Endothelial cell of umbilical vein (primary cell): Measurements from ENCODE around the gene LRRK1.

ENCODE experiments used
- CTCF ChIP-seq, 2 donors: IDR thresholded peaks; 1 replicate in 1 of 2; 2 replicates in 1 of 2; pipeline ENCODE4 v1.5.1; 2011; ENCODE audit warnings: low read length in 2 of 2, mild to moderate bottlenecking in 2 of 2, moderate library complexity in 2 of 2, control low read depth in 1 of 2, inconsistent platforms in 1 of 2, low read depth in 1 of 2; ENCODE audit not compliant: insufficient read depth in 1 of 2; ENCODE audit errors: extremely low read depth in 1 of 2
- EZH2 ChIP-seq: IDR thresholded peaks from 2 replicates; pipeline ENCODE4 v1.6.1; 2012; ENCODE audit warnings: borderline replicate concordance, low read depth, mild to moderate bottlenecking, moderate library complexity, low read length, inconsistent platforms; ENCODE audit not compliant: severe bottlenecking
- JUN ChIP-seq: IDR thresholded peaks from 2 replicates; pipeline ENCODE4 v1.6.1; 2011; ENCODE audit warnings: borderline replicate concordance, low read depth; ENCODE audit not compliant: insufficient read length, insufficient read depth
- MYC ChIP-seq: IDR thresholded peaks from one replicate; pipeline ENCODE4 v1.6.1; 2011; ENCODE audit warnings: mild to moderate bottlenecking, low read depth, low read length
- POLR2A ChIP-seq: IDR thresholded peaks from 2 replicates; pipeline ENCODE4 v1.6.1; 2012; ENCODE audit warnings: low read depth, mild to moderate bottlenecking, control low read depth, low read length

- TF ChIP-seq MYC: no peak
- no peak for TF ChIP-seq CTCF (IDR thresholded peaks at IDR 0.05; ENCODE audit: extremely low read depth in 1 of 2, insufficient read depth in 1 of 2, low read depth in 1 of 2, low read length in 2 of 2)
- TF ChIP-seq EZH2: peak; percentile 87
- TF ChIP-seq JUN: no peak
- no peak for TF ChIP-seq POLR2A
Measured at GRCh38 chr15:100880139-100880896, 38.8 kb upstream of the LRRK1 start.
